IMR-90 (cell line): Measurements from ENCODE around the gene RASSF9.

Experiments
- CEBPB ChIP-seq: IDR thresholded peaks from 2 replicates; pipeline ENCODE4 v1.6.1; 2012; ENCODE audit warnings: low read depth, low read length, improper control_type of control experiment
- CTCF ChIP-seq: conservative IDR thresholded peaks from 2 replicates; pipeline ENCODE4 v1.5.1; 2012; ENCODE audit warnings: mild to moderate bottlenecking, low read depth, low read length, improper control_type of control experiment
- FOS ChIP-seq: fragments of 150-350 bp; IDR thresholded peaks from 2 replicates; pipeline ENCODE4 v1.6.1; 2016; ENCODE audit warnings: low read depth, low read length
- MAFK ChIP-seq: IDR thresholded peaks from 2 replicates; pipeline ENCODE4 v1.6.1; 2012; ENCODE audit warnings: low read depth, low read length, improper control_type of control experiment
- MAZ ChIP-seq: IDR thresholded peaks from 2 replicates; pipeline ENCODE4 v1.6.1; 2012; ENCODE audit warnings: low read depth, mild to moderate bottlenecking, low read length, improper control_type of control experiment, moderate library complexity, borderline replicate concordance
- MXI1 ChIP-seq: IDR thresholded peaks from 2 replicates; pipeline ENCODE4 v1.6.1; 2012; ENCODE audit warnings: low read depth, mild to moderate bottlenecking, low read length, moderate library complexity, borderline replicate concordance
- POLR2A ChIP-seq: IDR thresholded peaks from 2 replicates; pipeline ENCODE4 v1.6.1; 2012; ENCODE audit warnings: mild to moderate bottlenecking, low read depth, low read length
- RCOR1 ChIP-seq: IDR thresholded peaks from 2 replicates; pipeline ENCODE4 v1.6.1; 2012; ENCODE audit warnings: mild to moderate bottlenecking, low read length, improper control_type of control experiment; ENCODE audit not compliant: insufficient replicate concordance
- SMC3 ChIP-seq: fragments of 150-350 bp; IDR thresholded peaks from 2 replicates; pipeline ENCODE4 v1.6.1; 2016; ENCODE audit warnings: low read depth, mild to moderate bottlenecking, antibody characterized with exemption, low read length, moderate library complexity
- TF ChIP-seq, protein P1 (sequence below): fragments of 150-350 bp; IDR thresholded peaks from 2 replicates; pipeline ENCODE4 v1.6.1; 2017; ENCODE audit warnings: mild to moderate bottlenecking, antibody characterized with exemption, low read length, low read depth
- TF ChIP-seq, protein P2 (sequence below): fragments of 150-350 bp; IDR thresholded peaks from 2 replicates; pipeline ENCODE4 v1.6.1; 2016; ENCODE audit warnings: low read depth, mild to moderate bottlenecking, low read length, moderate library complexity, borderline replicate concordance

DNA sequence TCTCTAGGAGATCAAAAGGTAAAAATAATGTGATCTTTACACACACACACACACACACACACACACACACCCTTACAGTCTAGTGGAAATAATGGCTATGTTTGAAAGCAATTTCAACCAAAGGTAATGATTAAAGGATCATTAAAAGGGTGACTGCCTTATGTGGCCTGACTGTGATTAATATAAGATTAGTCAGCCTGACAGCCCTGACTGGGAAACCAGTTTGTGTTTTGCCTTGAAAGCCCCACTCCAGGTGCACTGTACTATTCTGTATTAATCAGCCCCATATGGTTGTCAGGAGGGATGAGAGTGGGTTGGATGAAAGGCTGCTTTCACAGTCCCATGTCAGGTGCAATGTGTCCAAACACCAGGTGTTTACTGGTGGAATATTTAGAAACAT lies 10.5 kb downstream of the RASSF9 start:
- TF ChIP-seq CTCF (no peak), MXI1 (no peak), POLR2A (no peak), SMC3 (no peak), RCOR1 (no peak), MAFK (no peak), FOS (no peak), CEBPB (no peak), MAZ (no peak)
- TF ChIP-seq, protein P1, sequence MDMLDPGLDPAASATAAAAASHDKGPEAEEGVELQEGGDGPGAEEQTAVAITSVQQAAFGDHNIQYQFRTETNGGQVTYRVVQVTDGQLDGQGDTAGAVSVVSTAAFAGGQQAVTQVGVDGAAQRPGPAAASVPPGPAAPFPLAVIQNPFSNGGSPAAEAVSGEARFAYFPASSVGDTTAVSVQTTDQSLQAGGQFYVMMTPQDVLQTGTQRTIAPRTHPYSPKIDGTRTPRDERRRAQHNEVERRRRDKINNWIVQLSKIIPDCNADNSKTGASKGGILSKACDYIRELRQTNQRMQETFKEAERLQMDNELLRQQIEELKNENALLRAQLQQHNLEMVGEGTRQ: no peak
- TF ChIP-seq, protein P2, sequence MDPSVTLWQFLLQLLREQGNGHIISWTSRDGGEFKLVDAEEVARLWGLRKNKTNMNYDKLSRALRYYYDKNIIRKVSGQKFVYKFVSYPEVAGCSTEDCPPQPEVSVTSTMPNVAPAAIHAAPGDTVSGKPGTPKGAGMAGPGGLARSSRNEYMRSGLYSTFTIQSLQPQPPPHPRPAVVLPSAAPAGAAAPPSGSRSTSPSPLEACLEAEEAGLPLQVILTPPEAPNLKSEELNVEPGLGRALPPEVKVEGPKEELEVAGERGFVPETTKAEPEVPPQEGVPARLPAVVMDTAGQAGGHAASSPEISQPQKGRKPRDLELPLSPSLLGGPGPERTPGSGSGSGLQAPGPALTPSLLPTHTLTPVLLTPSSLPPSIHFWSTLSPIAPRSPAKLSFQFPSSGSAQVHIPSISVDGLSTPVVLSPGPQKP: no peak
